ENCODE results near the gene SPATS2L.

DNA sequence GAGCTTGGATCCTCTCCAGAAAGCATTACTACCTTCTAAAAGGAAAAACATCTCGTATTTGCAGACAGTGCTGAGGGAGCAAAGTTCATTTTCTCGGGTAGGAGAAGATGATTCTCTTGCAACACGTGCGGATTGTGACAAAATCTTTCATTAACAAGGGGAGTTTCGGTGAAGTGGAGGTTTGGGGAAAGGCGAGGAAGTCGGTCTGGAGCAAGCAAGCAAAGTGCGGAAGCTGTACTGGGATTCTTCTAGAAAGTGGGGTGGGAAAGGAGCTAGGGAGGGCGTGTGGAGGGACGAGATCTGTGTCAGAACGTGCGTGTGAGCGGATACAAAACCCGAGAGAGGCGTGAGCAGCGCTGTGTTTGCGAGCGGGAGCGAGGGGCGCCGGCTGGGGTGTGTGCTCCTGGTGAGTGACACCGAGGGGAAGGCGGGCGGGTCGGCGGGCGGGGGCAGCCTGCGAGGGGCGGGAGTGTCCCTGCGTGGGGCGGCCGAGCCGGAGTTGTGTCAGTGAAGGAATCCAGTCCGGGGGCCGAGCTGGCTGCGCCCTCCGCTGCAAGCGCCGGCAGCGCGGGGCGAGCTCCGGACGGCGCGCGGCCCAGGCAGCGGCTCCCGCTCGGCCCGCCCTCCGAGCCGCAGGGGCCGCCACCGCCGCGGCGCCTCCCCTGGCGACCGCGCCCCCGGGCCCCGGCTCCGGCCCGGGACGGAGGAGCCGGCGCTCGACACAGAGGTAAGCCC lies at the start of gene SPATS2L:
- TF ChIP-seq CTCF (IDR thresholded peaks at IDR 0.05; ENCODE audit: insufficient read depth, low read length, poor library complexity, severe bottlenecking) (no peak), EZH2phosphoT487 (conservative IDR thresholded peaks at IDR 0.05; ENCODE audit: low read length) (no peak)
